SU-DHL-6 (cell line): ENCODE results near the gene KCNK2.

ENCODE experiments used
- EZH2phosphoT487 ChIP-seq: fragments of 200-600 bp; sonication (generic), shearing (Covaris generic); conservative IDR thresholded peaks from 2 replicates; pipeline ENCODE4 v1.6.1; 2018; ENCODE audit warnings: mild to moderate bottlenecking, antibody characterized with exemption, low read length, moderate library complexity, mixed read lengths
- TF ChIP-seq, protein P1 (sequence below): fragments of 200-600 bp; sonication (generic); IDR thresholded peaks from one replicate; pipeline ENCODE4 v1.5.1; 2017; ENCODE audit warnings: antibody characterized with exemption, mild to moderate bottlenecking, low read length, moderate library complexity; ENCODE audit not compliant: insufficient read depth, poor library complexity, severe bottlenecking

DNA sequence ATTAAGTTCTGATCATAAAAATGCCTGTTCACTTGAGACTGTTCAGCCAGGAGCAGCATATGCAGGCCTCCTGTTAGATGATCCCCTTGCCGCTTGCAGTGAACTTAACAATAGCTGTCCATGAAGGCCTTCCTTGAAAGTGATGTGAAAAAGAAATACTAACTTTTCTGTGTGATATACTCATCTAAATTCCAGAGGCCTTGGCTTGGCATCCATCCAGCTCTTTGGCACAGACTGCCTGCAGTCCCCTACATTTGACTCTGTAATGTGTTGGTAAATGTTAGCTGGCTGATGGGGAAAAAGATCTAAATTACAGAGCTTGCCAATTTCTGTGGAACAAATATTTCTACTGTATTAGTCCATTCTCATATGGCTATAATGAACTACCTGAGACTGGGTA lies 73.7 kb downstream of the KCNK2 start:
- TF ChIP-seq, protein P1, sequence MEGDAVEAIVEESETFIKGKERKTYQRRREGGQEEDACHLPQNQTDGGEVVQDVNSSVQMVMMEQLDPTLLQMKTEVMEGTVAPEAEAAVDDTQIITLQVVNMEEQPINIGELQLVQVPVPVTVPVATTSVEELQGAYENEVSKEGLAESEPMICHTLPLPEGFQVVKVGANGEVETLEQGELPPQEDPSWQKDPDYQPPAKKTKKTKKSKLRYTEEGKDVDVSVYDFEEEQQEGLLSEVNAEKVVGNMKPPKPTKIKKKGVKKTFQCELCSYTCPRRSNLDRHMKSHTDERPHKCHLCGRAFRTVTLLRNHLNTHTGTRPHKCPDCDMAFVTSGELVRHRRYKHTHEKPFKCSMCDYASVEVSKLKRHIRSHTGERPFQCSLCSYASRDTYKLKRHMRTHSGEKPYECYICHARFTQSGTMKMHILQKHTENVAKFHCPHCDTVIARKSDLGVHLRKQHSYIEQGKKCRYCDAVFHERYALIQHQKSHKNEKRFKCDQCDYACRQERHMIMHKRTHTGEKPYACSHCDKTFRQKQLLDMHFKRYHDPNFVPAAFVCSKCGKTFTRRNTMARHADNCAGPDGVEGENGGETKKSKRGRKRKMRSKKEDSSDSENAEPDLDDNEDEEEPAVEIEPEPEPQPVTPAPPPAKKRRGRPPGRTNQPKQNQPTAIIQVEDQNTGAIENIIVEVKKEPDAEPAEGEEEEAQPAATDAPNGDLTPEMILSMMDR, result no peak
- TF ChIP-seq EZH2phosphoT487, result no peak
